ENCODE measurements around the gene NUTM2B.
"Not testable (repeated sequence)": the region's sequence is repeated elsewhere in the genome, so short reads cannot be mapped to it uniquely, and the experiment has no call there.

NUTM2B gene

GRCh38 chr10:79702927-79703326 lies at the start of gene NUTM2B:
TSS of gene NUTM2B (plus strand) at chr10:79703227. CDS start at chr10:79703610, 383 bp downstream.
- H3K4me3 Mint-ChIP-seq, result not testable (repeated sequence)

GRCh38 chr10:79663287-79663686 lies 39.7 kb upstream of the NUTM2B start:
- H3K4me1 Mint-ChIP-seq (ENCODE audit: low read depth); DNase-seq; H3K27ac Mint-ChIP-seq; H3K27me3 Mint-ChIP-seq; H3K9me3 Mint-ChIP-seq; H3K36me3 Mint-ChIP-seq (ENCODE audit: low read depth); H3K4me3 Mint-ChIP-seq: not testable (repeated sequence)

More at GRCh38 chr10:79702927-79703326, at the start of gene NUTM2B:
- H3K36me3 Mint-ChIP-seq (ENCODE audit: low read depth); H3K4me1 Mint-ChIP-seq (ENCODE audit: low read depth); DNase-seq; H3K27ac Mint-ChIP-seq; H3K9me3 Mint-ChIP-seq; H3K27me3 Mint-ChIP-seq: not testable (repeated sequence)

GRCh38 chr10:79664686-79665085 lies 38.3 kb upstream of the NUTM2B start:
- not testable (repeated sequence) for DNase-seq; H3K9me3 Mint-ChIP-seq; H3K4me1 Mint-ChIP-seq (ENCODE audit: low read depth); H3K27me3 Mint-ChIP-seq; H3K27ac Mint-ChIP-seq; H3K36me3 Mint-ChIP-seq (ENCODE audit: low read depth); H3K4me3 Mint-ChIP-seq

GRCh38 chr10:79669248-79669788 lies 33.7 kb upstream of the NUTM2B start:
- H3K27ac Mint-ChIP-seq; DNase-seq; H3K4me3 Mint-ChIP-seq; H3K27me3 Mint-ChIP-seq; H3K4me1 Mint-ChIP-seq (ENCODE audit: low read depth); H3K36me3 Mint-ChIP-seq (ENCODE audit: low read depth); H3K9me3 Mint-ChIP-seq: not testable (repeated sequence)

- not testable (repeated sequence) for DNase-seq; H3K36me3 Mint-ChIP-seq (ENCODE audit: low read depth); H3K4me3 Mint-ChIP-seq; H3K27ac Mint-ChIP-seq; H3K27me3 Mint-ChIP-seq; H3K9me3 Mint-ChIP-seq; H3K4me1 Mint-ChIP-seq (ENCODE audit: low read depth)
Observed at GRCh38 chr10:79674878-79675277, 28.1 kb upstream of the NUTM2B start.

- H3K36me3 Mint-ChIP-seq (ENCODE audit: low read depth), result peaks cover 30% of the 10 kb centered on the region
- H3K4me1 Mint-ChIP-seq (ENCODE audit: low read depth); H3K9me3 Mint-ChIP-seq; DNase-seq; H3K27me3 Mint-ChIP-seq; H3K4me3 Mint-ChIP-seq; H3K27ac Mint-ChIP-seq: not testable (repeated sequence)
Observed at GRCh38 chr10:79683026-79683883, 19.8 kb upstream of the NUTM2B start.

- not testable (repeated sequence) for H3K27me3 Mint-ChIP-seq; H3K4me1 Mint-ChIP-seq (ENCODE audit: low read depth); H3K9me3 Mint-ChIP-seq; H3K27ac Mint-ChIP-seq; H3K4me3 Mint-ChIP-seq; DNase-seq
- peaks cover 30% of the 10 kb centered on the region for H3K36me3 Mint-ChIP-seq (ENCODE audit: low read depth)
Observed at GRCh38 chr10:79683884-79684720, 18.9 kb upstream of the NUTM2B start.

GRCh38 chr10:79685044-79685685 lies 17.9 kb upstream of the NUTM2B start:
- peaks cover 30% of the 10 kb centered on the region for H3K36me3 Mint-ChIP-seq (ENCODE audit: low read depth)
- not testable (repeated sequence) for H3K9me3 Mint-ChIP-seq; H3K27me3 Mint-ChIP-seq; H3K27ac Mint-ChIP-seq; H3K4me1 Mint-ChIP-seq (ENCODE audit: low read depth); H3K4me3 Mint-ChIP-seq
- DNase-seq, result peak; percentile 69

GRCh38 chr10:79686595-79686994 lies 16.4 kb upstream of the NUTM2B start:
- H3K27ac Mint-ChIP-seq; H3K4me1 Mint-ChIP-seq (ENCODE audit: low read depth); H3K4me3 Mint-ChIP-seq; DNase-seq; H3K27me3 Mint-ChIP-seq; H3K9me3 Mint-ChIP-seq: not testable (repeated sequence)
- peaks cover 31% of the 10 kb centered on the region for H3K36me3 Mint-ChIP-seq (ENCODE audit: low read depth)

GRCh38 chr10:79687406-79688150 lies 15.4 kb upstream of the NUTM2B start:
- H3K4me1 Mint-ChIP-seq (ENCODE audit: low read depth); DNase-seq; H3K27ac Mint-ChIP-seq; H3K27me3 Mint-ChIP-seq; H3K4me3 Mint-ChIP-seq; H3K9me3 Mint-ChIP-seq: not testable (repeated sequence)
- peaks cover 32% of the 10 kb centered on the region for H3K36me3 Mint-ChIP-seq (ENCODE audit: low read depth)

GRCh38 chr10:79688798-79689197 lies 14.2 kb upstream of the NUTM2B start:
- H3K9me3 Mint-ChIP-seq, result not testable (repeated sequence)

GRCh38 chr10:79696596-79696995 lies 6.4 kb upstream of the NUTM2B start:
- not testable (repeated sequence) for DNase-seq; H3K27ac Mint-ChIP-seq; H3K9me3 Mint-ChIP-seq; H3K4me3 Mint-ChIP-seq; H3K36me3 Mint-ChIP-seq (ENCODE audit: low read depth); H3K27me3 Mint-ChIP-seq; H3K4me1 Mint-ChIP-seq (ENCODE audit: low read depth)

More at GRCh38 chr10:79688798-79689197, 14.2 kb upstream of the NUTM2B start:
- H3K4me1 Mint-ChIP-seq (ENCODE audit: low read depth); DNase-seq; H3K27ac Mint-ChIP-seq; H3K27me3 Mint-ChIP-seq; H3K4me3 Mint-ChIP-seq: not testable (repeated sequence)
- peaks cover 26% of the 10 kb centered on the region for H3K36me3 Mint-ChIP-seq (ENCODE audit: low read depth)

GRCh38 chr10:79697141-79697540 lies 5.9 kb upstream of the NUTM2B start:
- H3K4me3 Mint-ChIP-seq; H3K27ac Mint-ChIP-seq; H3K9me3 Mint-ChIP-seq; H3K36me3 Mint-ChIP-seq (ENCODE audit: low read depth); H3K4me1 Mint-ChIP-seq (ENCODE audit: low read depth); DNase-seq; H3K27me3 Mint-ChIP-seq: not testable (repeated sequence)

- DNase-seq; H3K27me3 Mint-ChIP-seq; H3K4me1 Mint-ChIP-seq (ENCODE audit: low read depth); H3K36me3 Mint-ChIP-seq (ENCODE audit: low read depth); H3K4me3 Mint-ChIP-seq; H3K27ac Mint-ChIP-seq; H3K9me3 Mint-ChIP-seq: not testable (repeated sequence)
Observed at GRCh38 chr10:79700381-79700944, 2.6 kb upstream of the NUTM2B start.

Measured in activated T-cell treated with anti-CD3 and anti-CD28 coated beads, Interleukin-2, amount 50 U/mL, for 24 hours (primary cell).